K562 (cell line): ENCODE measurements around the gene TMEM170A. TPM values are rescaled to one million over a fixed set of nuclear protein-coding genes. Genes with fewer than 3 reads are reported as not detected.

ENCODE experiments used
- ATF7 ChIP-seq: fragments of 450-650 bp; IDR thresholded peaks from 2 replicates; pipeline ENCODE4 v1.7.1; 2014; ENCODE audit warnings: mild to moderate bottlenecking, moderate library complexity
- CBFA2T3 ChIP-seq: fragments of 450-650 bp; IDR thresholded peaks from 2 replicates; pipeline ENCODE4 v1.6.1; 2017
- DACH1 ChIP-seq: fragments of 450-650 bp; IDR thresholded peaks from 2 replicates; pipeline ENCODE4 v1.6.1; 2018; ENCODE audit not compliant: partially characterized antibody
- IRF2 ChIP-seq: sonication (generic); formaldehyde crosslinking; IDR thresholded peaks from 2 replicates; pipeline ENCODE4 v1.8.1; 2022; ENCODE audit warnings: mild to moderate bottlenecking, missing genetic modification reagents
- MAZ ChIP-seq, 2 experiments: fragments of 450-650 bp in 1 of 2; sonication (generic) in 1 of 2; formaldehyde crosslinking; IDR thresholded peaks in 1 of 2; conservative IDR thresholded peaks in 1 of 2; 2 replicates each; pipeline versions ENCODE4 v1.4.0 to v1.5.0; 2020; ENCODE audit warnings: mild to moderate bottlenecking in 1 of 2, missing genetic modification reagents in 1 of 2
- MED1 ChIP-seq: sonication (generic); formaldehyde crosslinking; IDR thresholded peaks from 2 replicates; pipeline ENCODE4 v1.8.1; 2023; ENCODE audit warnings: missing genetic modification reagents, borderline replicate concordance
- NR2F6 ChIP-seq: fragments of 450-650 bp; formaldehyde crosslinking; IDR thresholded peaks from 2 replicates; pipeline ENCODE4 v1.4.0; 2020; ENCODE audit warnings: mild to moderate bottlenecking
- NRF1 ChIP-seq, 2 experiments: fragments of 450-650 bp; IDR thresholded peaks in 1 of 2; conservative IDR thresholded peaks in 1 of 2; 2 replicates each; pipeline ENCODE4 v1.6.1; 2014; ENCODE audit warnings: mild to moderate bottlenecking in 2 of 2
- OTX1 ChIP-seq: fragments of 450-650 bp; formaldehyde crosslinking; IDR thresholded peaks from 2 replicates; pipeline ENCODE4 v1.4.0; 2022; ENCODE audit warnings: mild to moderate bottlenecking
- POLR2AphosphoS2 ChIP-seq: IDR thresholded peaks from 2 replicates; pipeline ENCODE4 v1.6.1; 2012; ENCODE audit warnings: low read length, improper control_type of control experiment
- SAFB2 ChIP-seq: fragments of 200-400 bp; formaldehyde crosslinking; IDR thresholded peaks from 2 replicates; pipeline ENCODE4 v1.6.1; 2018; ENCODE audit warnings: borderline replicate concordance, low read length, low read depth, moderate library complexity; ENCODE audit not compliant: severe bottlenecking
- SMAD4 ChIP-seq: fragments of 250-450 bp; sonication (Bioruptor Pico); conservative IDR thresholded peaks from 2 replicates; pipeline ENCODE4 v1.8.0; 2021; ENCODE audit warnings: inconsistent platforms, mild to moderate bottlenecking, moderate library complexity
- SMC3 ChIP-seq: conservative IDR thresholded peaks from 2 replicates; pipeline ENCODE4 v1.6.1; 2011; ENCODE audit warnings: low read depth, low read length, improper control_type of control experiment; ENCODE audit not compliant: insufficient read depth
- STAT5A ChIP-seq: IDR thresholded peaks from 2 replicates; pipeline ENCODE4 v1.6.1; 2012; ENCODE audit warnings: low read length, inconsistent platforms, borderline replicate concordance
- TEAD2 ChIP-seq: fragments of 450-650 bp; IDR thresholded peaks from 2 replicates; pipeline ENCODE4 v1.6.1; 2016; ENCODE audit warnings: missing genetic modification characterization, control low read depth, missing compliant biosample characterization
- XRCC3 ChIP-seq: fragments of 450-650 bp; IDR thresholded peaks from 2 replicates; pipeline ENCODE4 v1.6.1; 2017; ENCODE audit warnings: mild to moderate bottlenecking, moderate library complexity
- ZNF644 ChIP-seq: fragments of 200-800 bp; sonication (Bioruptor generic); IDR thresholded peaks from 2 replicates; pipeline ENCODE4 v1.6.1; 2016; ENCODE audit warnings: low read depth, missing genetic modification characterization, missing compliant biosample characterization
- ZNF785 ChIP-seq: fragments of 250-450 bp; sonication (Bioruptor Pico); IDR thresholded peaks from 2 replicates; pipeline ENCODE4 v1.4.0; 2020; ENCODE audit warnings: mild to moderate bottlenecking
- ZSCAN32 ChIP-seq: fragments of 450-650 bp; formaldehyde crosslinking; IDR thresholded peaks from 2 replicates; pipeline ENCODE4 v1.4.0; 2020; ENCODE audit warnings: mild to moderate bottlenecking, moderate library complexity
- ZZZ3 ChIP-seq: fragments of 450-650 bp; IDR thresholded peaks from 2 replicates; pipeline ENCODE4 v1.6.1; 2016; ENCODE audit warnings: antibody characterized with exemption, mild to moderate bottlenecking, moderate library complexity
- polyA plus RNA-seq, 8 experiments: library from polyadenylated mRNA; depleted of rRNA in 4 of 8; stranded (reverse) in 5 of 8; unstranded in 3 of 8; fragments of >200 nt; fragmentation: Nextera tagmentation in 2 of 8; fragmentation: Illumina TruSeq in 1 of 8; extraction: Ambion mirVana in 2 of 8; extraction: Trizol in 1 of 8; gene quantifications; 2 replicates each; pipeline versions ENCODE4 v1.2.1 to v1.2.3, GENCODE V29; 2011 to 2014; ENCODE audit warnings: inconsistent platforms in 1 of 8, missing spikeins in 1 of 8
- total RNA-seq, 7 experiments: library from RNA; depleted of rRNA in 6 of 7; stranded (reverse); fragments of >200 nt in 6 of 7; fragmentation: Illumina TruSeq in 2 of 7; extraction: Trizol in 2 of 7; gene quantifications; 2 replicates each; pipeline versions ENCODE4 v1.2.1 to v1.2.3, GENCODE V29; 2011 to 2021; ENCODE audit warnings: low replicate concordance in 1 of 7
- TF ChIP-seq, protein P1 (sequence below): sonication (generic); formaldehyde crosslinking; IDR thresholded peaks from 2 replicates; pipeline ENCODE4 v1.8.0; 2022; ENCODE audit warnings: mild to moderate bottlenecking, missing genetic modification reagents
- TF ChIP-seq, protein P2 (sequence below): IDR thresholded peaks from 2 replicates; pipeline ENCODE4 v1.6.1; 2014; ENCODE audit warnings: antibody characterized with exemption
- TF ChIP-seq, protein P3 (sequence below), 2 experiments: fragments of 150-350 bp in 1 of 2; IDR thresholded peaks; 2 replicates each; pipeline ENCODE4 v1.6.1; 2012 to 2016; ENCODE audit warnings: low read depth in 2 of 2, low read length in 2 of 2, mild to moderate bottlenecking in 1 of 2, moderate library complexity in 1 of 2

The TMEM170A gene
- total and polyA plus RNA-seq, 9 of the 15 experiments (the other 6 are each of a cell fraction or from before 2014, with no cell fraction given), result 6.1 to 30.2 (median 15.0) TPM

DNA sequence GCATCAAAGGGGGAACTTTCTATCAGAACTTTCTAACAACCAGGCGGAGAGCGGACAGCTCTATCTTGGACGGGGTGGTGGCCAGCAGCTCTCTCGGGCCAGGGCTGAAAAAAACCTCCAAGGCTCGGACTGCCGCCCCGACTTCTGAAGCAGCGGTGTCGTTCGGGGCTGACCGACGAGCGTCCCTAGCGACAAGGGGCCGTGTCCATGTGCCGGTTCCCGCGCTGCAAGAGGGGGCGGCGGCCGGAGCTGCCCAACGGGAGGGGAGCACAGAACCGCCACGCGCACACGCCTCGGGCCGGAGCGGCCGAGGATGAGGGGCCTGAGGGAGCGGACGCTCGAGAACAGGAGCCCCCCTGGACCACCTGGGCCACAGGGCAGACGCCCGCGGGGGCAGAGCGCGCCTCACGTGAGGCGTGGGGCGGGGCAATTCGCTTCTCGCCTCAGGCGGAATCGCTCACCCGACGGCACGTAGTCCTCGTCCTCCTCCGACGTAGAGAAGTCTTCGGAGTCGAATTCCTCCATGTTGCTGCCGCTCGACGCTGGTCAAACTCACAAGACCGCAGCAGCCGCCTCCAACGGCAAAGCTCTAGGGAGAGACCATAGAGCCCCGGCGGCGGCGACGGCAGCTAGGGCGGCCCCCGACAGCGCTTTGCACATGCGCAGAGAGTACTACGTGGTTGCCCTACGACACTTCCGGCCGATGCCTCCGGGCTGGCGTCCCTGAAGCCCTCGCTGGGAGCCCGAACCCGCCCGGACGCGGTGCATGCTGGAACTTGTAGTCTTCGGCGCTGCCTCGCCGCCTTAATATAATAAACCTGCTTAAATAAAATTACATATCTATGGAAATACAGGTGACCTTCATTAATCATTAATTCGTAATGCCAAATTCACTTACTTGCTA, 31.4 kb downstream of the TMEM170A start, which contains the start of gene CFDP1 (continued):
- no peak for TF ChIP-seq NR2F6 (CRISPR knock-in tag)
- peak; percentile 82 to 93 for TF ChIP-seq MAZ (CRISPR knock-in tag; conservative IDR thresholded peaks at IDR 0.05 in 1 of 2, IDR thresholded peaks at IDR 0.05 in 1 of 2)
- no peak for TF ChIP-seq SAFB2
- peak; percentile 55 for TF ChIP-seq SMAD4 (CRISPR knock-in tag)
- peak; percentile 52; the same call in 1 of the 2 replicates for TF ChIP-seq ATF7
- no peak for TF ChIP-seq TEAD2 (tag)
- peak; percentile 22; the same call in 1 of the 2 replicates for TF ChIP-seq CBFA2T3
- no peak for TF ChIP-seq OTX1
- no peak for TF ChIP-seq SMC3
- TF ChIP-seq POLR2AphosphoS2, result no peak
- no peak for TF ChIP-seq ZSCAN32 (CRISPR knock-in tag)
- TF ChIP-seq, protein P1, sequence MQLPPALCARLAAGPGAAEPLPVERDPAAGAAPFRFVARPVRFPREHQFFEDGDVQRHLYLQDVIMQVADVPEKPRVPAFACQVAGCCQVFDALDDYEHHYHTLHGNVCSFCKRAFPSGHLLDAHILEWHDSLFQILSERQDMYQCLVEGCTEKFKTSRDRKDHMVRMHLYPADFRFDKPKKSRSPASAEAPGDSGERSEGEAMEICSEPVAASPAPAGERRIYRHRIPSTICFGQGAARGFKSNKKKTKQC (CRISPR knock-in tag), result peak; percentile 89; the same call in 1 of the 2 replicates
- no peak for TF ChIP-seq DACH1
- no peak for TF ChIP-seq XRCC3
- no peak for TF ChIP-seq ZNF785
- TF ChIP-seq, protein P2, sequence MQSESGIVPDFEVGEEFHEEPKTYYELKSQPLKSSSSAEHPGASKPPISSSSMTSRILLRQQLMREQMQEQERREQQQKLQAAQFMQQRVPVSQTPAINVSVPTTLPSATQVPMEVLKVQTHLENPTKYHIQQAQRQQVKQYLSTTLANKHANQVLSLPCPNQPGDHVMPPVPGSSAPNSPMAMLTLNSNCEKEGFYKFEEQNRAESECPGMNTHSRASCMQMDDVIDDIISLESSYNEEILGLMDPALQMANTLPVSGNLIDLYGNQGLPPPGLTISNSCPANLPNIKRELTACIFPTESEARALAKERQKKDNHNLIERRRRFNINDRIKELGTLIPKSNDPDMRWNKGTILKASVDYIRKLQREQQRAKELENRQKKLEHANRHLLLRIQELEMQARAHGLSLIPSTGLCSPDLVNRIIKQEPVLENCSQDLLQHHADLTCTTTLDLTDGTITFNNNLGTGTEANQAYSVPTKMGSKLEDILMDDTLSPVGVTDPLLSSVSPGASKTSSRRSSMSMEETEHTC, result no peak; the same call in 1 of the 2 replicates
- TF ChIP-seq IRF2, result no peak
- TF ChIP-seq, protein P3, sequence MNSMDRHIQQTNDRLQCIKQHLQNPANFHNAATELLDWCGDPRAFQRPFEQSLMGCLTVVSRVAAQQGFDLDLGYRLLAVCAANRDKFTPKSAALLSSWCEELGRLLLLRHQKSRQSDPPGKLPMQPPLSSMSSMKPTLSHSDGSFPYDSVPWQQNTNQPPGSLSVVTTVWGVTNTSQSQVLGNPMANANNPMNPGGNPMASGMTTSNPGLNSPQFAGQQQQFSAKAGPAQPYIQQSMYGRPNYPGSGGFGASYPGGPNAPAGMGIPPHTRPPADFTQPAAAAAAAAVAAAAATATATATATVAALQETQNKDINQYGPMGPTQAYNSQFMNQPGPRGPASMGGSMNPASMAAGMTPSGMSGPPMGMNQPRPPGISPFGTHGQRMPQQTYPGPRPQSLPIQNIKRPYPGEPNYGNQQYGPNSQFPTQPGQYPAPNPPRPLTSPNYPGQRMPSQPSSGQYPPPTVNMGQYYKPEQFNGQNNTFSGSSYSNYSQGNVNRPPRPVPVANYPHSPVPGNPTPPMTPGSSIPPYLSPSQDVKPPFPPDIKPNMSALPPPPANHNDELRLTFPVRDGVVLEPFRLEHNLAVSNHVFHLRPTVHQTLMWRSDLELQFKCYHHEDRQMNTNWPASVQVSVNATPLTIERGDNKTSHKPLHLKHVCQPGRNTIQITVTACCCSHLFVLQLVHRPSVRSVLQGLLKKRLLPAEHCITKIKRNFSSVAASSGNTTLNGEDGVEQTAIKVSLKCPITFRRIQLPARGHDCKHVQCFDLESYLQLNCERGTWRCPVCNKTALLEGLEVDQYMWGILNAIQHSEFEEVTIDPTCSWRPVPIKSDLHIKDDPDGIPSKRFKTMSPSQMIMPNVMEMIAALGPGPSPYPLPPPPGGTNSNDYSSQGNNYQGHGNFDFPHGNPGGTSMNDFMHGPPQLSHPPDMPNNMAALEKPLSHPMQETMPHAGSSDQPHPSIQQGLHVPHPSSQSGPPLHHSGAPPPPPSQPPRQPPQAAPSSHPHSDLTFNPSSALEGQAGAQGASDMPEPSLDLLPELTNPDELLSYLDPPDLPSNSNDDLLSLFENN (IDR thresholded peaks at IDR 0.05; ENCODE audit: low read depth in 2 of 2, low read length in 2 of 2), result no peak
- TF ChIP-seq STAT5A, result no peak
- no peak for TF ChIP-seq MED1 (CRISPR knock-in tag)
- no peak for TF ChIP-seq ZNF644
- no peak; a peak in 1 of 4 replicates for TF ChIP-seq NRF1 (conservative IDR thresholded peaks at IDR 0.05 in 1 of 2, IDR thresholded peaks at IDR 0.05 in 1 of 2)
- no peak for TF ChIP-seq ZZZ3
